CD4-positive, CD25-positive, alpha-beta regulatory T cell (primary cell): ENCODE measurements around the gene TRIM13. TPM values are rescaled to one million over a fixed set of nuclear protein-coding genes. Genes with fewer than 3 reads are reported as not detected.

Experiments
- ATAC-seq, 2 donors: fragments of 150-1000 bp; cut with Tn5 transposase; one replicate each; pipeline ENCODE4 v1.10.0; 2021; ENCODE audit warnings: low read depth in 2 of 2, moderate number of reproducible peaks in 2 of 2, moderate library complexity in 1 of 2
- DNase-seq, 3 donors: peaks; one replicate each; pipeline versions ENCODE4 v3.0.0 to v3.0.0-alpha.2; 2012 to 2022; ENCODE audit warnings: mixed read lengths in 1 of 3
- H3K27ac ChIP-seq: one replicate; pipeline ENCODE4 v1.7.0; 2013; ENCODE audit warnings: mild to moderate bottlenecking, low read length; ENCODE audit not compliant: insufficient read depth, poor library complexity, severe bottlenecking
- H3K27me3 ChIP-seq: one replicate; pipeline ENCODE4 v1.7.0; 2013; ENCODE audit warnings: low read length; ENCODE audit not compliant: control insufficient read depth, insufficient read depth
- H3K36me3 ChIP-seq: one replicate; pipeline ENCODE4 v1.7.0; 2013; ENCODE audit warnings: mild to moderate bottlenecking, low read length, moderate library complexity; ENCODE audit not compliant: control insufficient read depth, insufficient read depth
- H3K4me1 ChIP-seq: 2 replicates; pipeline ENCODE4 v1.7.0; 2013; ENCODE audit warnings: mild to moderate bottlenecking, low read length; ENCODE audit not compliant: insufficient read depth, control insufficient read depth, poor library complexity, severe bottlenecking
- H3K4me3 ChIP-seq: one replicate; pipeline ENCODE4 v1.7.0; 2013; ENCODE audit warnings: low read depth, mild to moderate bottlenecking, low read length, moderate library complexity
- H3K9me3 ChIP-seq, 2 experiments: 1 replicate in 1 of 2; 2 replicates in 1 of 2; pipeline ENCODE4 v1.7.0; 2013; ENCODE audit warnings: low read length in 2 of 2, mild to moderate bottlenecking in 1 of 2, moderate library complexity in 1 of 2; ENCODE audit not compliant: control insufficient read depth in 2 of 2
- H3K27ac Mint-ChIP-seq, 3 donors: one replicate each; pipeline ENCODE4 v1.8.0; 2020 to 2022; ENCODE audit warnings: mild to moderate bottlenecking in 3 of 3, mixed read lengths in 3 of 3, moderate library complexity in 2 of 3
- H3K27me3 Mint-ChIP-seq: one replicate; pipeline ENCODE4 v1.8.0; 2022; ENCODE audit warnings: mild to moderate bottlenecking, mixed read lengths
- H3K36me3 Mint-ChIP-seq: one replicate; pipeline ENCODE4 v1.8.0; 2020; ENCODE audit warnings: mixed read lengths
- H3K4me1 Mint-ChIP-seq, 4 donors: one replicate each; pipeline ENCODE4 v1.8.0; 2020 to 2022; ENCODE audit warnings: mixed read lengths in 4 of 4, mild to moderate bottlenecking in 1 of 4
- H3K4me3 Mint-ChIP-seq, 4 donors: one replicate each; pipeline ENCODE4 v1.8.0; 2020 to 2022; ENCODE audit warnings: mild to moderate bottlenecking in 4 of 4, mixed read lengths in 4 of 4, moderate library complexity in 3 of 4
- H3K9me3 Mint-ChIP-seq, 7 donors: one replicate each; pipeline ENCODE4 v1.8.0; 2020 to 2022; ENCODE audit warnings: mixed read lengths in 7 of 7, mild to moderate bottlenecking in 3 of 7, moderate library complexity in 2 of 7
- polyA plus RNA-seq, 4 donors: library from polyadenylated mRNA; unstranded; fragments of 300-500 nt; fragmentation: Illumina TruSeq; gene quantifications; one replicate each; pipeline ENCODE4 v1.2.3, GENCODE V29; 2021
- total RNA-seq: library from RNA; stranded (reverse); gene quantifications from one replicate; pipeline ENCODE4 v1.2.3, GENCODE V29; 2022

TRIM13 gene
- total and polyA plus RNA-seq, 5 donors from 2014 or later, result 10.2 to 23.8 (median 16.1) TPM

DNA sequence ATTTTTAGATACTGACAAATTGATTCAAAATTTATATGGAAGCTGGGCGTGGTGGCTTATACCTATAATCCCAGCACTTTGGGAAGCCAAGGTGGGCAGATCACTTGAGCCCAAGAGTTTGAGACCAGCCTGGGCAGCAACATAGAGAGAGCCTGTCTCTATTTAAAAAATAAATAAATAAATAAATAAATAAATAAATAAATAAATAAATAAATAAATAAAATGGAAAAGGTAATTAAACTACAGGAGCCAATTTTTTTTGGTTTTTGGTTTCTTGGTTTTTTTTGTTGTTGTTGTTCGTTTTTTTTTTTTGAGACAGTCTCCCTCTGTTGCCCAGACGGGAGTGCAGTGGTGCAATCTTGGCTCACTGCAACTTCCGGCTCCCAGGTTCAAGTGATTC is 29.4 kb upstream of the TRIM13 start:
- Histone ChIP-seq H3K36me3 (peaks cover 4% of the 10 kb centered on the region), H3K4me1 (no peaks in the 10 kb centered on the region), H3K27me3 (no peaks in the 10 kb centered on the region), H3K4me3 (no peak overlapping the region), H3K27ac (no peak overlapping the region), H3K9me3 (peaks cover 0 to 10% of the 10 kb centered on the region in 2 experiments)
- Mint-ChIP-seq H3K4me3 (no peak overlapping the region), H3K9me3 (peaks cover 0 to 25% (median 7%) of the 10 kb centered on the region in 7 donors), H3K27me3 (no peaks in the 10 kb centered on the region), H3K4me1 (no peaks in the 10 kb centered on the region), H3K36me3 (peaks cover 14% of the 10 kb centered on the region), H3K27ac (no peak overlapping the region)
- DNase-seq (no peak), ATAC-seq (no peak)

- no peaks in the 10 kb centered on the region for H3K36me3 ChIP-seq
- Mint-ChIP-seq H3K9me3 (no peaks in the 10 kb centered on the region), H3K27ac (no peak overlapping the region), H3K27me3 (no peaks in the 10 kb centered on the region), H3K4me3 (no peak overlapping the region), H3K4me1 (peaks cover 0 to 5% (median 3%) of the 10 kb centered on the region in 4 donors), H3K36me3 (peaks cover 6% of the 10 kb centered on the region)
- no peaks in the 10 kb centered on the region for H3K27me3 ChIP-seq
- H3K9me3 ChIP-seq, result no peaks in the 10 kb centered on the region
- ATAC-seq (no peak), DNase-seq (no peak)
- H3K27ac ChIP-seq, result no peak overlapping the region
- H3K4me1 ChIP-seq, result no peaks in the 10 kb centered on the region
- H3K4me3 ChIP-seq, result no peak overlapping the region
These were observed 24.1 kb upstream of the TRIM13 start for GRCh38 chr13:49972709-49973108.

GRCh38 chr13:49975826-49976225 is 21.0 kb upstream of the TRIM13 start:
- H3K27ac ChIP-seq, result no peak overlapping the region
- no peak overlapping the region for H3K4me3 Mint-ChIP-seq
- no peaks in the 10 kb centered on the region for H3K4me1 ChIP-seq
- no peak for ATAC-seq
- peaks cover 3% of the 10 kb centered on the region for H3K36me3 Mint-ChIP-seq
- no peak overlapping the region for H3K4me3 ChIP-seq
- no peaks in the 10 kb centered on the region for H3K9me3 Mint-ChIP-seq
- no peaks in the 10 kb centered on the region for H3K27me3 ChIP-seq
- peaks cover 0 to 5% (median 3%) of the 10 kb centered on the region in 4 donors for H3K4me1 Mint-ChIP-seq
- no peak overlapping the region for H3K27ac Mint-ChIP-seq
- no peaks in the 10 kb centered on the region for H3K36me3 ChIP-seq
- no peak for DNase-seq
- H3K9me3 ChIP-seq, result no peaks in the 10 kb centered on the region
- no peaks in the 10 kb centered on the region for H3K27me3 Mint-ChIP-seq

GRCh38 chr13:49976314-49977258 is 20.3 kb upstream of the TRIM13 start:
- H3K36me3 ChIP-seq, result no peaks in the 10 kb centered on the region
- H3K4me3 Mint-ChIP-seq, result no peak overlapping the region
- ATAC-seq (peak; percentile 78 to 79), DNase-seq (peak; percentile 58 to 88 (median 73))
- peaks cover 0 to 1% (median 0%) of the 10 kb centered on the region in 7 donors for H3K9me3 Mint-ChIP-seq
- H3K27me3 Mint-ChIP-seq, result no peaks in the 10 kb centered on the region
- peaks cover 0 to 5% (median 3%) of the 10 kb centered on the region in 4 donors for H3K4me1 Mint-ChIP-seq
- peaks cover 5% of the 10 kb centered on the region for H3K36me3 Mint-ChIP-seq
- H3K27me3 ChIP-seq, result no peaks in the 10 kb centered on the region
- no peaks in the 10 kb centered on the region for H3K4me1 ChIP-seq
- H3K27ac Mint-ChIP-seq, result peak overlapping the region in 1 of 3 donors; percentile 1
- H3K9me3 ChIP-seq, result no peaks in the 10 kb centered on the region
- H3K27ac ChIP-seq, result no peak overlapping the region
- H3K4me3 ChIP-seq, result no peak overlapping the region

GRCh38 chr13:49977992-49978391 is 18.9 kb upstream of the TRIM13 start:
- no peak for DNase-seq
- no peak overlapping the region for H3K4me3 ChIP-seq
- Mint-ChIP-seq H3K9me3 (peaks cover 0 to 4% (median 0%) of the 10 kb centered on the region in 7 donors), H3K4me3 (no peak overlapping the region), H3K27me3 (no peaks in the 10 kb centered on the region), H3K4me1 (peaks cover 0 to 5% (median 2%) of the 10 kb centered on the region in 4 donors), H3K27ac (no peak overlapping the region), H3K36me3 (peaks cover 7% of the 10 kb centered on the region)
- no peak overlapping the region for H3K27ac ChIP-seq
- no peaks in the 10 kb centered on the region for H3K4me1 ChIP-seq
- no peaks in the 10 kb centered on the region for H3K36me3 ChIP-seq
- ATAC-seq, result no peak
- no peaks in the 10 kb centered on the region for H3K9me3 ChIP-seq
- no peaks in the 10 kb centered on the region for H3K27me3 ChIP-seq

GRCh38 chr13:49980266-49980665 is 16.6 kb upstream of the TRIM13 start:
- ATAC-seq (no peak), DNase-seq (no peak)
- H3K4me1 ChIP-seq, result no peaks in the 10 kb centered on the region
- no peaks in the 10 kb centered on the region for H3K27me3 ChIP-seq
- H3K9me3 ChIP-seq, result no peaks in the 10 kb centered on the region
- Mint-ChIP-seq H3K9me3 (peaks cover 0 to 4% (median 0%) of the 10 kb centered on the region in 7 donors), H3K27me3 (no peaks in the 10 kb centered on the region), H3K4me3 (no peak overlapping the region), H3K4me1 (peaks cover 0 to 5% (median 3%) of the 10 kb centered on the region in 4 donors), H3K36me3 (peaks cover 4% of the 10 kb centered on the region), H3K27ac (peak overlapping the region in 1 of 3 donors; percentile 52)
- H3K27ac ChIP-seq, result no peak overlapping the region
- no peak overlapping the region for H3K4me3 ChIP-seq
- no peaks in the 10 kb centered on the region for H3K36me3 ChIP-seq

DNA sequence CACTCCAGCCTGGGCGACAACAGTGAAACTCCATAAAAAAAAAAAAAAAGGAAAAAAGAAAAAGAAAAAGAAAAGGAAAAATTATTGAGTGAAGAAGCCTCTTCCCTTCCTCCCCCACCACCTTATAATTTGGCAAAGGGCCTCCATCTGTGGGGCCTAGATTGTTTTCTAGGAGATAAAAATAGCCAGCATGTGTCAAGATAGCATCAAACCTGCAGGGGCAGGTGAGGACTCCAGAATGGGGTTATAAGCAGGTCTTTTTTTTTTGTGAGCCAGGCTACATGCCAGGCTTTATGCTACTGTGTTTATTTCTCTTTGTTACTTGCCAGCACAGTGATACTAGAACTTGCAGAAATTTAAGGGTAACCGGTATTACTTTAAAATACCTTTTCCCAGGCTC is 11.7 kb upstream of the TRIM13 start:
- H3K27me3 ChIP-seq, result no peaks in the 10 kb centered on the region
- H3K36me3 Mint-ChIP-seq, result peaks cover 4% of the 10 kb centered on the region
- peak overlapping the region in 1 of 3 donors; percentile 77 for H3K27ac Mint-ChIP-seq
- no peaks in the 10 kb centered on the region for H3K27me3 Mint-ChIP-seq
- H3K4me3 Mint-ChIP-seq, result no peak overlapping the region
- no peaks in the 10 kb centered on the region for H3K36me3 ChIP-seq
- peaks cover 0 to 4% (median 0%) of the 10 kb centered on the region in 7 donors for H3K9me3 Mint-ChIP-seq
- H3K4me3 ChIP-seq, result no peak overlapping the region
- no peaks in the 10 kb centered on the region for H3K9me3 ChIP-seq
- DNase-seq (no peak), ATAC-seq (no peak)
- no peaks in the 10 kb centered on the region for H3K4me1 ChIP-seq
- H3K27ac ChIP-seq, result no peak overlapping the region
- H3K4me1 Mint-ChIP-seq, result peaks cover 0 to 4% (median 2%) of the 10 kb centered on the region in 4 donors
